IMR-90 (cell line): ENCODE data around the gene VPS33A. TPM values are rescaled to one million over a fixed set of nuclear protein-coding genes. Genes with fewer than 3 reads are reported as not detected.

Source experiments
- ATAC-seq: fragments of 200-7000 bp; cut with Tn5 transposase; 2 replicates; pipeline ENCODE4 v1.9.1; 2020; ENCODE audit warnings: low read depth, mild to moderate bottlenecking, moderate library complexity
- BruUV-seq: library from RNA; stranded (reverse); fragments of 400-500 nt; replicated peaks from 2 replicates; lab custom pipeline; 2021; lab: Mats Ljungman, UMichigan
- CTCF ChIA-PET: fragments of 300-600 bp; formaldehyde crosslinking; extraction: SDS; loops from one replicate; lab custom pipeline; 2021; ENCODE audit warnings: antibody characterized with exemption; lab: Yijun Ruan, JAX
- POLR2A ChIA-PET: fragments of 300-600 bp; sonication (Branson Sonifier 250); formaldehyde crosslinking; loops from one replicate; lab custom pipeline; 2022; ENCODE audit warnings: antibody characterized with exemption; ENCODE audit not compliant: unreplicated experiment; lab: Charles Lee
- DNase-seq: peaks from one replicate; pipeline ENCODE4 v3.0.0; 2013
- H2AFZ ChIP-seq: replicated peaks from 2 replicates; pipeline ENCODE3; 2013; ENCODE audit warnings: low read length, mild to moderate bottlenecking; ENCODE audit not compliant: poor library complexity
- H2AK5ac ChIP-seq: 2 replicates; pipeline ENCODE4 v1.6.1; 2013; ENCODE audit warnings: low read depth, low read length, inconsistent platforms
- H2AK9ac ChIP-seq: replicated peaks from 2 replicates; pipeline ENCODE3; 2013; ENCODE audit warnings: mild to moderate bottlenecking, low read depth, low read length, moderate library complexity; ENCODE audit not compliant: poor library complexity
- H2BK120ac ChIP-seq: 2 replicates; pipeline ENCODE4 v1.6.1; 2013; ENCODE audit warnings: low read depth, low read length, inconsistent platforms
- H2BK15ac ChIP-seq: 3 replicates; pipeline ENCODE4 v1.6.1; 2013; ENCODE audit warnings: low read depth, low read length, inconsistent platforms
- H2BK20ac ChIP-seq: 2 replicates; pipeline ENCODE4 v1.6.1; 2013; ENCODE audit warnings: low read depth, mild to moderate bottlenecking, inconsistent platforms, low read length, moderate library complexity
- H2BK5ac ChIP-seq: 2 replicates; pipeline ENCODE4 v1.6.1; 2013; ENCODE audit warnings: mild to moderate bottlenecking, low read depth, low read length, inconsistent platforms; ENCODE audit not compliant: poor library complexity, severe bottlenecking
- H3K14ac ChIP-seq: replicated peaks from 2 replicates; pipeline ENCODE4 v1.6.1; 2013; ENCODE audit warnings: low read depth, low read length, inconsistent platforms
- H3K18ac ChIP-seq: 2 replicates; pipeline ENCODE4 v1.6.1; 2013; ENCODE audit warnings: low read depth, low read length, control low read depth
- H3K23ac ChIP-seq: 2 replicates; pipeline ENCODE4 v1.6.1; 2013; ENCODE audit warnings: low read depth, low read length, inconsistent platforms
- H3K27ac ChIP-seq: 2 replicates; pipeline ENCODE4 v1.5.1; 2013; ENCODE audit warnings: mild to moderate bottlenecking, control low read depth, low read length; ENCODE audit not compliant: insufficient read depth
- H3K27me3 ChIP-seq: 2 replicates; pipeline ENCODE4 v1.6.1; 2013; ENCODE audit warnings: low read length; ENCODE audit not compliant: control insufficient read depth, insufficient read depth
- H3K36me3 ChIP-seq: 2 replicates; pipeline ENCODE4 v1.6.1; 2013; ENCODE audit warnings: low read length, mixed read lengths; ENCODE audit not compliant: control insufficient read depth, insufficient read depth
- H3K4ac ChIP-seq: 2 replicates; pipeline ENCODE4 v1.6.1; 2013; ENCODE audit warnings: low read depth, low read length, inconsistent platforms
- H3K4me1 ChIP-seq: 2 replicates; pipeline ENCODE4 v1.6.1; 2013; ENCODE audit warnings: low read length, mixed read lengths; ENCODE audit not compliant: control insufficient read depth, insufficient read depth
- H3K4me2 ChIP-seq: 2 replicates; pipeline ENCODE4 v1.6.1; 2013; ENCODE audit warnings: low read depth, mild to moderate bottlenecking, control low read depth, low read length, moderate library complexity
- H3K4me3 ChIP-seq: 2 replicates; pipeline ENCODE4 v1.5.1; 2013; ENCODE audit warnings: low read depth, mild to moderate bottlenecking, control low read depth, low read length, moderate library complexity; ENCODE audit not compliant: insufficient read depth
- H3K56ac ChIP-seq: 2 replicates; pipeline ENCODE4 v1.6.1; 2013; ENCODE audit warnings: low read length, inconsistent platforms; ENCODE audit not compliant: insufficient read depth; ENCODE audit errors: extremely low read depth
- H3K79me1 ChIP-seq, 2 experiments: 2 replicates each; pipeline ENCODE4 v1.6.1; 2013; ENCODE audit warnings: low read length in 2 of 2, inconsistent platforms in 1 of 2, low read depth in 1 of 2
- H3K9ac ChIP-seq: 2 replicates; pipeline ENCODE4 v1.6.1; 2013; ENCODE audit warnings: low read depth, low read length, control low read depth
- H3K9me1 ChIP-seq: 2 replicates; pipeline ENCODE4 v1.6.1; 2013; ENCODE audit warnings: low read length, inconsistent platforms; ENCODE audit not compliant: insufficient read depth
- H3K9me3 ChIP-seq: 2 replicates; pipeline ENCODE4 v1.6.1; 2013; ENCODE audit warnings: low read length; ENCODE audit not compliant: control insufficient read depth, insufficient read depth
- H4K20me1 ChIP-seq: 2 replicates; pipeline ENCODE4 v1.6.1; 2013; ENCODE audit warnings: low read length, inconsistent platforms; ENCODE audit not compliant: insufficient read depth
- H4K5ac ChIP-seq: 2 replicates; pipeline ENCODE4 v1.6.1; 2013; ENCODE audit warnings: mild to moderate bottlenecking, low read depth, low read length, control low read depth
- H4K8ac ChIP-seq, 2 experiments: 2 replicates each; pipeline ENCODE4 v1.6.1; 2013; ENCODE audit warnings: low read depth in 2 of 2, low read length in 2 of 2, control low read depth in 1 of 2, inconsistent platforms in 1 of 2
- H4K91ac ChIP-seq: 2 replicates; pipeline ENCODE4 v1.6.1; 2013; ENCODE audit warnings: low read depth, low read length, inconsistent platforms; ENCODE audit not compliant: insufficient read depth
- BHLHE40 ChIP-seq: fragments of 150-350 bp; IDR thresholded peaks from 2 replicates; pipeline ENCODE4 v1.6.1; 2016; ENCODE audit warnings: mild to moderate bottlenecking, low read depth, low read length
- CEBPB ChIP-seq: IDR thresholded peaks from 2 replicates; pipeline ENCODE4 v1.6.1; 2012; ENCODE audit warnings: low read depth, low read length, improper control_type of control experiment
- CHD1 ChIP-seq: IDR thresholded peaks from 2 replicates; pipeline ENCODE4 v1.6.1; 2012; ENCODE audit warnings: low read depth, low read length, improper control_type of control experiment
- FOS ChIP-seq: fragments of 150-350 bp; IDR thresholded peaks from 2 replicates; pipeline ENCODE4 v1.6.1; 2016; ENCODE audit warnings: low read depth, low read length
- MAFK ChIP-seq: IDR thresholded peaks from 2 replicates; pipeline ENCODE4 v1.6.1; 2012; ENCODE audit warnings: low read depth, low read length, improper control_type of control experiment
- MAZ ChIP-seq: IDR thresholded peaks from 2 replicates; pipeline ENCODE4 v1.6.1; 2012; ENCODE audit warnings: low read depth, mild to moderate bottlenecking, low read length, improper control_type of control experiment, moderate library complexity, borderline replicate concordance
- MXI1 ChIP-seq: IDR thresholded peaks from 2 replicates; pipeline ENCODE4 v1.6.1; 2012; ENCODE audit warnings: low read depth, mild to moderate bottlenecking, low read length, moderate library complexity, borderline replicate concordance
- NFE2L2 ChIP-seq: fragments of 150-350 bp; IDR thresholded peaks from 2 replicates; pipeline ENCODE4 v1.6.1; 2016; ENCODE audit warnings: low read depth, mild to moderate bottlenecking, low read length
- POLR2A ChIP-seq: IDR thresholded peaks from 2 replicates; pipeline ENCODE4 v1.6.1; 2012; ENCODE audit warnings: mild to moderate bottlenecking, low read depth, low read length
- RAD21 ChIP-seq: IDR thresholded peaks from 2 replicates; pipeline ENCODE4 v1.6.1; 2012; ENCODE audit warnings: low read length, improper control_type of control experiment
- RCOR1 ChIP-seq: IDR thresholded peaks from 2 replicates; pipeline ENCODE4 v1.6.1; 2012; ENCODE audit warnings: mild to moderate bottlenecking, low read length, improper control_type of control experiment; ENCODE audit not compliant: insufficient replicate concordance
- RFX5 ChIP-seq: IDR thresholded peaks from 2 replicates; pipeline ENCODE4 v1.8.0; 2012; ENCODE audit warnings: low read depth, mild to moderate bottlenecking, low read length, moderate library complexity
- SMC3 ChIP-seq: fragments of 150-350 bp; IDR thresholded peaks from 2 replicates; pipeline ENCODE4 v1.6.1; 2016; ENCODE audit warnings: low read depth, mild to moderate bottlenecking, antibody characterized with exemption, low read length, moderate library complexity
- USF2 ChIP-seq: fragments of 150-350 bp; IDR thresholded peaks from 2 replicates; pipeline ENCODE4 v1.6.1; 2017; ENCODE audit warnings: mild to moderate bottlenecking, antibody characterized with exemption, low read length, low read depth
- WGBS, 2 experiments: methylation state at CpG; one replicate each; pipeline versions ENCODE4 v1.1.5 to v1.1.7; 2013; ENCODE audit warnings: missing lambda C conversion rate in 2 of 2; ENCODE audit not compliant: insufficient read length in 1 of 2; ENCODE audit errors: extremely low coverage in 2 of 2; 5-methylcytosine and 5-hydroxymethylcytosine counted together
- dilution Hi-C: fragments of 300-500 bp; cut with HindIII; formaldehyde crosslinking; loops from one replicate; pipeline ENCODE4 v1.14.3; 2018; ENCODE audit warnings: low sequenced_read_pairs; ENCODE audit not compliant: unreplicated experiment
- in situ Hi-C: fragments of 300-500 bp; cut with MboI; formaldehyde crosslinking; loops from 3 replicates; pipeline ENCODE4 v1.14.3; 2019; ENCODE audit warnings: low sequenced_read_pairs, inconsistent platforms, mixed read lengths
- intact Hi-C: fragments of 100-400 bp; cut with micrococcal nuclease; formaldehyde crosslinking; loops from 2 replicates; pipeline ENCODE4 v1.10.0; 2022
- polyA plus RNA-seq, 3 experiments: library from polyadenylated mRNA; depleted of rRNA; stranded (reverse); fragments of >200 nt; gene quantifications; 2 replicates each; pipeline ENCODE4 v1.2.3, GENCODE V29; 2012; ENCODE audit warnings: low replicate concordance in 1 of 3
- total RNA-seq: library from RNA; depleted of rRNA; stranded (reverse); fragments of >200 nt; gene quantifications from 2 replicates; pipeline ENCODE4 v1.2.3, GENCODE V29; 2012
- TF ChIP-seq, protein P1 (sequence below): fragments of 150-350 bp; IDR thresholded peaks from 2 replicates; pipeline ENCODE4 v1.6.1; 2016; ENCODE audit warnings: low read depth, mild to moderate bottlenecking, low read length, moderate library complexity, borderline replicate concordance
- TF ChIP-seq, protein P2 (sequence below): conservative IDR thresholded peaks from 2 replicates; pipeline ENCODE4 v1.5.1; 2012; ENCODE audit warnings: mild to moderate bottlenecking, low read depth, low read length, improper control_type of control experiment

VPS33A gene
- total and polyA plus RNA-seq, 2 of the 4 experiments (the other 2 are of a cell fraction): 14.0 to 20.3 TPM

DNA sequence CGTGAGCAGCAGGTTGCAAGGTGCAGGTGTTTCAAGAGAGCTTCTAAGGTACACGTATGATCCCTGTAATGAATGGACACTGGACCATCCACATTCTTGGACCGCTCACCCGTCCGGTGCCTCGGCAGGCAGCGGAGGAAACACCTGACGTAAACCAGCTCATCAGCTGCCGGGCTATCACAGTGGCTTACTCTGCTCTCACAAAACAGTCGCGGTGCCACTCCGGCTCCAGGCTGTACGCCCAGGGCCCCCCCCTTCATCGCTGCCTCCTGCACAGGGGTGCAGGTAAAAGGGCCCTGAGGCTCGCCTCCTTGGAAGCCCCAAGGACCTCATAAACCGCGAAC lies 436 bp downstream of the VPS33A start:
- peak overlapping the region; percentile 9 for H2AK5ac ChIP-seq
- H3K36me3 ChIP-seq: peaks cover 8% of the 10 kb centered on the region
- H3K27me3 ChIP-seq: no peaks in the 10 kb centered on the region
- ChIA-PET POLR2A (interaction anchor here (0.5 kb wide), 1 partner anchor 11 kb away, joined by 8 read pairs; no protein-coding TSS in a partner anchor), CTCF (interaction anchor here (0.6 kb wide), 1 partner anchor 388 kb away, joined by 3 read pairs; no protein-coding TSS in a partner anchor)
- H3K4me2 ChIP-seq: peak overlapping the region; percentile 91
- H4K8ac ChIP-seq: peak overlapping the region; percentile 85 to 99
- H3K9ac ChIP-seq: peak overlapping the region; percentile 81
- H2AK9ac ChIP-seq: peak overlapping the region; percentile 80
- no TSS peak for BruUV-seq
- no peaks in the 10 kb centered on the region for H3K9me1 ChIP-seq
- H3K14ac ChIP-seq: peak overlapping the region; percentile 88
- peaks cover 1% of the 10 kb centered on the region; the same call in 1 of the 2 replicates for H3K4me1 ChIP-seq
- H3K9me3 ChIP-seq: no peaks in the 10 kb centered on the region
- ATAC-seq: peak; percentile 44
- dilution Hi-C loops: no loop called here
- H3K4ac ChIP-seq: peak overlapping the region; percentile 86
- H4K91ac ChIP-seq: peak overlapping the region; percentile 90; the same call in 1 of the 2 replicates
- intact Hi-C loops: no loop called here
- peaks cover 9 to 17% of the 10 kb centered on the region in 2 experiments; a peak in 3 of 4 replicates for H3K79me1 ChIP-seq
- H2BK120ac ChIP-seq: peak overlapping the region; percentile 64; the same call in 1 of the 2 replicates
- peak; percentile 23 for DNase-seq
- no peaks in the 10 kb centered on the region for H4K20me1 ChIP-seq
- WGBS, 2 experiments: 0% methylated on average over 9 of the region's 17 CpGs; no CpG with 5 or more reads in 1 of the 2 experiments
- H3K27ac ChIP-seq: peak overlapping the region; percentile 73
- TF ChIP-seq RAD21: no peak
- no peak for TF ChIP-seq RCOR1
- no peak for TF ChIP-seq CEBPB
- TF ChIP-seq BHLHE40: no peak
- TF ChIP-seq RFX5: no peak
- TF ChIP-seq NFE2L2: no peak
- TF ChIP-seq CHD1: no peak
- TF ChIP-seq SMC3: no peak
- TF ChIP-seq FOS: no peak
- no peak for TF ChIP-seq MAZ
- TF ChIP-seq, protein P1, sequence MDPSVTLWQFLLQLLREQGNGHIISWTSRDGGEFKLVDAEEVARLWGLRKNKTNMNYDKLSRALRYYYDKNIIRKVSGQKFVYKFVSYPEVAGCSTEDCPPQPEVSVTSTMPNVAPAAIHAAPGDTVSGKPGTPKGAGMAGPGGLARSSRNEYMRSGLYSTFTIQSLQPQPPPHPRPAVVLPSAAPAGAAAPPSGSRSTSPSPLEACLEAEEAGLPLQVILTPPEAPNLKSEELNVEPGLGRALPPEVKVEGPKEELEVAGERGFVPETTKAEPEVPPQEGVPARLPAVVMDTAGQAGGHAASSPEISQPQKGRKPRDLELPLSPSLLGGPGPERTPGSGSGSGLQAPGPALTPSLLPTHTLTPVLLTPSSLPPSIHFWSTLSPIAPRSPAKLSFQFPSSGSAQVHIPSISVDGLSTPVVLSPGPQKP: no peak
- no peak for TF ChIP-seq POLR2A
- TF ChIP-seq USF2: no peak
- TF ChIP-seq MXI1: no peak
- TF ChIP-seq, protein P2, sequence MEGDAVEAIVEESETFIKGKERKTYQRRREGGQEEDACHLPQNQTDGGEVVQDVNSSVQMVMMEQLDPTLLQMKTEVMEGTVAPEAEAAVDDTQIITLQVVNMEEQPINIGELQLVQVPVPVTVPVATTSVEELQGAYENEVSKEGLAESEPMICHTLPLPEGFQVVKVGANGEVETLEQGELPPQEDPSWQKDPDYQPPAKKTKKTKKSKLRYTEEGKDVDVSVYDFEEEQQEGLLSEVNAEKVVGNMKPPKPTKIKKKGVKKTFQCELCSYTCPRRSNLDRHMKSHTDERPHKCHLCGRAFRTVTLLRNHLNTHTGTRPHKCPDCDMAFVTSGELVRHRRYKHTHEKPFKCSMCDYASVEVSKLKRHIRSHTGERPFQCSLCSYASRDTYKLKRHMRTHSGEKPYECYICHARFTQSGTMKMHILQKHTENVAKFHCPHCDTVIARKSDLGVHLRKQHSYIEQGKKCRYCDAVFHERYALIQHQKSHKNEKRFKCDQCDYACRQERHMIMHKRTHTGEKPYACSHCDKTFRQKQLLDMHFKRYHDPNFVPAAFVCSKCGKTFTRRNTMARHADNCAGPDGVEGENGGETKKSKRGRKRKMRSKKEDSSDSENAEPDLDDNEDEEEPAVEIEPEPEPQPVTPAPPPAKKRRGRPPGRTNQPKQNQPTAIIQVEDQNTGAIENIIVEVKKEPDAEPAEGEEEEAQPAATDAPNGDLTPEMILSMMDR: no peak
- TF ChIP-seq MAFK: no peak
- 0 out of 3 replicates have a peak overlapping the region, but pooled peaks have one; percentile 32 for H2BK15ac ChIP-seq
- peak overlapping the region; percentile 98 for H2AFZ ChIP-seq
- H4K5ac ChIP-seq: peak overlapping the region; percentile 91
- peak overlapping the region; percentile 70 for H2BK5ac ChIP-seq
- in situ Hi-C loops: no loop called here
- no peak overlapping the region; the same call in 1 of the 2 replicates for H3K18ac ChIP-seq
- H2BK20ac ChIP-seq: no peak overlapping the region
- peak overlapping the region; percentile 14 for H3K23ac ChIP-seq
- peak overlapping the region; percentile 71 for H3K4me3 ChIP-seq
- H3K56ac ChIP-seq: peak overlapping the region; percentile 29
